Type B pancreatic cell (in vitro differentiated cells): ENCODE results near the gene KRR1. TPM values are rescaled to one million over a fixed set of nuclear protein-coding genes. Genes with fewer than 3 reads are reported as not detected.
"Not testable (repeated sequence)": the region's sequence is repeated elsewhere in the genome, so short reads cannot be mapped to it uniquely, and the experiment has no call there.

ENCODE experiments used
- DNase-seq: peaks from one replicate; pipeline ENCODE4 v3.0.0; 2021; ENCODE audit warnings: mixed read lengths; ENCODE audit not compliant: unreplicated experiment; ENCODE audit errors: extremely low spot score
- H3K27ac Mint-ChIP-seq: 2 replicates; pipeline ENCODE4 v1.8.0; 2021; ENCODE audit warnings: mild to moderate bottlenecking, mixed read lengths
- H3K27me3 Mint-ChIP-seq: 2 replicates; pipeline ENCODE4 v1.8.0; 2021; ENCODE audit warnings: mixed read lengths
- H3K36me3 Mint-ChIP-seq: 2 replicates; pipeline ENCODE4 v1.8.0; 2021; ENCODE audit warnings: mixed read lengths
- H3K4me1 Mint-ChIP-seq: one replicate; pipeline ENCODE4 v1.8.0; 2021; ENCODE audit warnings: mixed read lengths; ENCODE audit not compliant: unreplicated experiment
- H3K4me3 Mint-ChIP-seq: 2 replicates; pipeline ENCODE4 v1.8.0; 2021; ENCODE audit warnings: mild to moderate bottlenecking, mixed read lengths
- H3K9me3 Mint-ChIP-seq: 2 replicates; pipeline ENCODE4 v1.8.0; 2021; ENCODE audit warnings: mixed read lengths
- CTCF ChIP-seq: fragments of 200-600 bp; sonication (generic); conservative IDR thresholded peaks from 2 replicates; pipeline ENCODE4 v1.5.0; 2021; ENCODE audit warnings: antibody characterized with exemption, mild to moderate bottlenecking
- total RNA-seq: library from RNA; stranded (reverse); gene quantifications from 2 replicates; pipeline ENCODE4 v1.2.1, GENCODE V29; 2021; ENCODE audit warnings: low replicate concordance

KRR1 gene
- total RNA-seq, 1 donor from 2014 or later, result 66.9 TPM

GRCh38 chr12:75489613-75490210 lies 21.7 kb downstream of the KRR1 start:
- Mint-ChIP-seq H3K27ac (no peak overlapping the region), H3K36me3 (no peaks in the 10 kb centered on the region), H3K9me3 (no peaks in the 10 kb centered on the region), H3K4me1 (peaks cover 8% of the 10 kb centered on the region), H3K4me3 (no peak overlapping the region), H3K27me3 (no peaks in the 10 kb centered on the region)
- DNase-seq, result no peak
- no peak for TF ChIP-seq CTCF

DNA sequence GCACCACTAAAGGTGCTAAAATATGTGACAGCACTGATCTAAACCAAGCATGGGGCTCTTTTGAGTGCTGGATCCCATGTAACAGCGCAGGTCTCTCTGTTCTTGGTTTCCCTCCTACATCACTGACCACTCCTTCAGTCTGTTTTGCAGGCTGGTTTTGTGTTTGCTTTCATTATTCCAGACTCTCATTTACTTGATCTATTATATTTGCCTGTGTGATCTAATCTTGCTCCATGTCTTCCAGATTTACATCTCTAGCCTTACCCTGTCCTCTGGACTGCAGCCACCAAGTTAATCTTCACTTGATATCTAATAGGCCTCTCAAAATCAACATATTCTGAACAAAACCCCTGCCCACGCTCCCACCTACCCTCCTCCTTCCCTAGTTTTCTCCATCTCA lies 22.2 kb downstream of the KRR1 start:
- TF ChIP-seq CTCF, result no peak
- Mint-ChIP-seq H3K27ac (no peak overlapping the region), H3K4me1 (peaks cover 8% of the 10 kb centered on the region), H3K4me3 (no peak overlapping the region), H3K36me3 (no peaks in the 10 kb centered on the region), H3K27me3 (no peaks in the 10 kb centered on the region), H3K9me3 (no peaks in the 10 kb centered on the region)
- no peak for DNase-seq

DNA sequence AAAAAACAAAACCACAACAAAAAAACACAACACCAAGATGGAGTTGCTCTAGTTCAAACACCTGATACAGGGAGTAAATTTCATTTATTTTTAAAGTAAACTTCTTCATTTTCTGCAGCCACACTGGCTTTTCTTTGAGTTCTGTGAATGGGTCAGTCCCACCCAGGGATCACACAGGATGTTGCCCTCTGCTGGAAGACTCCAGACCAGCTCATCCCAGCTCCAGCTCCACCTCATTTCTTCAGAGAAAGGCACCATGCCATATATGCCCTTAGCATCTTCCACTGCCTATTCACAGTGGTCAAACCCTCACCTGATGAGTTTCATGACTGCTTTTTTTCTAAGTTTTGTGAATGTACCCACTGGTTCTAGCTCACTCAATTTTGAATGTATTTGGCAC lies 22.9 kb downstream of the KRR1 start:
- no peak for DNase-seq
- Mint-ChIP-seq H3K4me1 (peaks cover 8% of the 10 kb centered on the region), H3K27ac (no peak overlapping the region), H3K27me3 (no peaks in the 10 kb centered on the region), H3K4me3 (no peak overlapping the region), H3K9me3 (no peaks in the 10 kb centered on the region), H3K36me3 (no peaks in the 10 kb centered on the region)
- TF ChIP-seq CTCF, result peak; percentile 64

GRCh38 chr12:75487308-75487707 lies 24.1 kb downstream of the KRR1 start:
- no peak for TF ChIP-seq CTCF
- Mint-ChIP-seq H3K27ac (no peak overlapping the region), H3K9me3 (no peaks in the 10 kb centered on the region), H3K27me3 (no peaks in the 10 kb centered on the region), H3K4me1 (peaks cover 8% of the 10 kb centered on the region), H3K36me3 (no peaks in the 10 kb centered on the region), H3K4me3 (no peak overlapping the region)
- DNase-seq, result no peak

GRCh38 chr12:75484450-75484849 lies 27.0 kb downstream of the KRR1 start:
- H3K36me3 Mint-ChIP-seq, DNase-seq, H3K27me3 Mint-ChIP-seq, H3K9me3 Mint-ChIP-seq, H3K4me3 Mint-ChIP-seq, H3K27ac Mint-ChIP-seq: not testable (repeated sequence)
- H3K4me1 Mint-ChIP-seq, result peaks cover 10% of the 10 kb centered on the region

DNA sequence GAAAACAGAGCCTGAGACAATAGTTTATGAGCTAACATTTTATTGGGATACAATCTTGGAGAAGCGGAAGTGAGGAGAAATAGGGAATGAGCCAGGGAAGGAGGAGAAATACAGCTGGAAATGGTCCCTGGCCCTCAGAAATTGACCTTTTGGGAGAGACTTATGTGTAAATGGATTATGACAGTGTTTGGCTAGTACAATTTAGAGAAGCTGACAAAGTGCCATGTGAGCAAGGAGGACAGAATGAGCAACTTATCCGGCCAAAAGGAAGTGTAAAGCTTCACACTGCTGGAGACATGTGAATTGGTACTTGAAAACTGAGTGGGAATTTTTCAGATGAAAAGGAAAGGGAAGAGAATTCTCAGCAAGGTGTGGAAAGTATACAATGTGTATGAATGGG lies 28.0 kb downstream of the KRR1 start:
- no peak for DNase-seq
- H3K9me3 Mint-ChIP-seq, result no peaks in the 10 kb centered on the region
- H3K4me3 Mint-ChIP-seq, result no peak overlapping the region
- no peaks in the 10 kb centered on the region for H3K27me3 Mint-ChIP-seq
- TF ChIP-seq CTCF, result no peak
- no peaks in the 10 kb centered on the region for H3K36me3 Mint-ChIP-seq
- H3K27ac Mint-ChIP-seq, result no peak overlapping the region
- H3K4me1 Mint-ChIP-seq, result peaks cover 8% of the 10 kb centered on the region
